Gastroesophageal sphincter (tissue), 4 donors: ENCODE results near the gene POC1A. TPM values are rescaled to one million over a fixed set of nuclear protein-coding genes. Genes with fewer than 3 reads are reported as not detected.
A peak's percentile ranks its signal among the peaks of the same experiment; 100 is the strongest.
"Not testable (repeated sequence)": the region's sequence is repeated elsewhere in the genome, so short reads cannot be mapped to it uniquely, and the experiment has no call there.

Experiments used
- ATAC-seq: fragments of 150-250 bp; one replicate; pipeline ENCODE4 v1.9.1; 2016; ENCODE audit warnings: mild to moderate bottlenecking, moderate library complexity
- H3K27ac ChIP-seq, 4 donors: fragments of 200-600 bp; sonication (generic) in 3 of 4; 1 replicate in 3 of 4; 2 replicates in 1 of 4; pipeline ENCODE4 v1.5.1; 2016 to 2019
- H3K27me3 ChIP-seq: fragments of 200-600 bp; sonication (generic); one replicate; pipeline ENCODE4 v1.5.1; 2019
- H3K36me3 ChIP-seq, 2 donors: fragments of 200-600 bp; sonication (generic); one replicate each; pipeline ENCODE4 v1.5.1; 2019; ENCODE audit warnings: control low read depth in 1 of 2
- H3K4me1 ChIP-seq, 3 donors: fragments of 200-600 bp; sonication (generic); 1 replicate in 2 of 3; 2 replicates in 1 of 3; pipeline ENCODE4 v1.5.1; 2016 to 2019; ENCODE audit warnings: control low read depth in 2 of 3
- H3K4me3 ChIP-seq, 2 donors: fragments of 200-600 bp; sonication (generic); one replicate each; pipeline ENCODE4 v1.5.1; 2019; ENCODE audit warnings: mild to moderate bottlenecking in 1 of 2, moderate library complexity in 1 of 2
- H3K9me3 ChIP-seq, 3 donors: fragments of 200-600 bp; sonication (generic); one replicate each; pipeline ENCODE4 v1.5.1; 2017 to 2019; ENCODE audit warnings: control low read depth in 2 of 3
- CTCF ChIP-seq, 4 experiments: fragments of 200-600 bp in 2 of 4; fragments of 450-650 bp in 2 of 4; sonication (generic) in 1 of 4; IDR thresholded peaks; one replicate each; pipeline ENCODE4 v1.5.1; 2017 to 2019; ENCODE audit warnings: antibody characterized with exemption in 4 of 4, mild to moderate bottlenecking in 2 of 4, moderate library complexity in 2 of 4
- EP300 ChIP-seq: sonication (generic); formaldehyde crosslinking; IDR thresholded peaks from one replicate; pipeline ENCODE4 v1.6.1; 2017; ENCODE audit warnings: antibody characterized with exemption, mild to moderate bottlenecking
- POLR2A ChIP-seq, 2 donors: fragments of 450-650 bp; IDR thresholded peaks; one replicate each; pipeline ENCODE4 v1.6.1; 2017; ENCODE audit warnings: antibody characterized with exemption in 2 of 2, mild to moderate bottlenecking in 2 of 2, moderate library complexity in 1 of 2
- POLR2AphosphoS5 ChIP-seq: sonication (generic); formaldehyde crosslinking; IDR thresholded peaks from one replicate; pipeline ENCODE4 v1.6.1; 2017; ENCODE audit warnings: antibody characterized with exemption
- WGBS, 2 donors: methylation state at CpG; one replicate each; pipeline ENCODE4 v1.1.5; 2018; ENCODE audit warnings: low coverage in 1 of 2; 5-methylcytosine and 5-hydroxymethylcytosine counted together
- total RNA-seq, 4 donors: library from RNA; depleted of rRNA; stranded (reverse); fragments of >200 nt; gene quantifications; one replicate each; pipeline ENCODE4 v1.1.0, GENCODE V29; 2016

The POC1A gene
- total RNA-seq, 4 donors from 2014 or later, result 0.73 to 1.7 (median 0.93) TPM

- Histone ChIP-seq H3K9me3 (no peaks in the 10 kb centered on the region), H3K27ac (no peak overlapping the region), H3K36me3 (no peaks in the 10 kb centered on the region), H3K4me3 (no peak overlapping the region), H3K27me3 (no peaks in the 10 kb centered on the region), H3K4me1 (no peaks in the 10 kb centered on the region)
- 52 to 58% methylated on average over 5 to 9 of the region's 9 CpGs for WGBS, 2 donors
- no peak for TF ChIP-seq POLR2A (IDR thresholded peaks at IDR 0.05)
- TF ChIP-seq EP300, result no peak
- TF ChIP-seq POLR2AphosphoS5, result no peak
- no peak for TF ChIP-seq CTCF (IDR thresholded peaks at IDR 0.05)
- no peak for ATAC-seq
Observed at GRCh38 chr3:52167240-52167639, 13.0 kb upstream of the POC1A start.

- Histone ChIP-seq H3K27me3 (no peaks in the 10 kb centered on the region), H3K36me3 (no peaks in the 10 kb centered on the region), H3K27ac (no peak overlapping the region), H3K4me3 (no peak overlapping the region), H3K9me3 (no peaks in the 10 kb centered on the region), H3K4me1 (no peaks in the 10 kb centered on the region)
- no peak for ATAC-seq
- WGBS, 2 donors, result 80 to 98% methylated on average over 1 to 4 of the region's 7 CpGs
- TF ChIP-seq EP300 (no peak), CTCF (IDR thresholded peaks at IDR 0.05) (no peak), POLR2A (IDR thresholded peaks at IDR 0.05) (no peak), POLR2AphosphoS5 (no peak)
Observed at GRCh38 chr3:52162250-52162872, 8.1 kb upstream of the POC1A start.

GRCh38 chr3:52159503-52159902 is 5.3 kb upstream of the POC1A start:
- Histone ChIP-seq H3K4me3 (no peak overlapping the region), H3K27me3 (no peaks in the 10 kb centered on the region), H3K27ac (no peak overlapping the region), H3K36me3 (no peaks in the 10 kb centered on the region), H3K9me3 (no peaks in the 10 kb centered on the region), H3K4me1 (peaks cover 0 to 6% (median 0%) of the 10 kb centered on the region in 3 donors)
- no peak for TF ChIP-seq CTCF (IDR thresholded peaks at IDR 0.05)
- TF ChIP-seq POLR2AphosphoS5, result no peak
- no peak for TF ChIP-seq EP300
- no peak for TF ChIP-seq POLR2A (IDR thresholded peaks at IDR 0.05)
- ATAC-seq, result no peak
- WGBS, 2 donors, result 7% methylated on average over 1 of the region's 1 CpG; no CpG with 5 or more reads in 1 of the 2 donors

GRCh38 chr3:52155912-52156311 is 1.7 kb upstream of the POC1A start:
- no peak for ATAC-seq
- Histone ChIP-seq H3K4me1 (peaks cover 0 to 18% (median 9%) of the 10 kb centered on the region in 3 donors), H3K27me3 (no peaks in the 10 kb centered on the region), H3K9me3 (no peaks in the 10 kb centered on the region), H3K4me3 (no peak overlapping the region), H3K36me3 (no peaks in the 10 kb centered on the region), H3K27ac (no peak overlapping the region)
- WGBS, 2 donors, result 88 to 91% methylated on average over 4 of the region's 4 CpGs
- TF ChIP-seq POLR2A (IDR thresholded peaks at IDR 0.05), result no peak
- no peak for TF ChIP-seq POLR2AphosphoS5
- no peak for TF ChIP-seq EP300
- TF ChIP-seq CTCF (IDR thresholded peaks at IDR 0.05), result no peak

GRCh38 chr3:52153389-52154096 is 680 bp downstream of the POC1A start:
- no peak for TF ChIP-seq CTCF (IDR thresholded peaks at IDR 0.05)
- TF ChIP-seq POLR2AphosphoS5, result no peak
- TF ChIP-seq POLR2A (IDR thresholded peaks at IDR 0.05), result no peak
- TF ChIP-seq EP300, result no peak
- no peaks in the 10 kb centered on the region for H3K27me3 ChIP-seq
- H3K27ac ChIP-seq, result peak overlapping the region; percentile 30 to 94 (median 91)
- no peak for ATAC-seq
- no peaks in the 10 kb centered on the region for H3K9me3 ChIP-seq
- peak overlapping the region; percentile 45 to 65 for H3K4me3 ChIP-seq
- peaks cover 0 to 18% (median 9%) of the 10 kb centered on the region in 3 donors for H3K4me1 ChIP-seq
- no peaks in the 10 kb centered on the region for H3K36me3 ChIP-seq
- 0% methylated on average over 1 to 2 of the region's 18 CpGs for WGBS, 2 donors

- not testable (repeated sequence) for ATAC-seq
- WGBS, 2 donors, result 86 to 100% methylated on average over 1 to 3 of the region's 4 CpGs
- peaks cover 0 to 18% (median 9%) of the 10 kb centered on the region in 3 donors for H3K4me1 ChIP-seq
Observed at GRCh38 chr3:52151991-52152390, 2.2 kb downstream of the POC1A start.

More at GRCh38 chr3:52151991-52152390, 2.2 kb downstream of the POC1A start:
- H3K27me3 ChIP-seq, H3K4me3 ChIP-seq, H3K9me3 ChIP-seq, H3K27ac ChIP-seq, H3K36me3 ChIP-seq: not testable (repeated sequence)
